GM10248 (cell line): Measurements from ENCODE around the gene PET117.

Source experiments
- CTCF ChIA-PET: fragments of 300-600 bp; sonication (Branson Sonifier 250); formaldehyde crosslinking; extraction: SDS; loops from one replicate; lab custom pipeline; 2021; ENCODE audit warnings: antibody characterized with exemption; lab: Yijun Ruan, JAX
- POLR2A ChIA-PET: fragments of 350-650 bp; sonication (Branson Sonifier 250); formaldehyde crosslinking; extraction: SDS; loops from one replicate; lab custom pipeline; 2020; ENCODE audit warnings: antibody characterized with exemption; lab: Yijun Ruan, JAX
- DNase-seq: peaks from one replicate; pipeline ENCODE4 v3.0.0; 2012; ENCODE audit errors: extremely low spot score
- TF ChIP-seq, protein P1 (sequence below): IDR thresholded peaks from 2 replicates; pipeline ENCODE4 v1.5.1; 2012; ENCODE audit warnings: mild to moderate bottlenecking, low read depth; ENCODE audit errors: extremely low read depth, missing control alignments, control extremely low read depth

Gene PET117

GRCh38 chr20:18190338-18191233 is 52.9 kb downstream of the PET117 start:
- TF ChIP-seq, protein P1, sequence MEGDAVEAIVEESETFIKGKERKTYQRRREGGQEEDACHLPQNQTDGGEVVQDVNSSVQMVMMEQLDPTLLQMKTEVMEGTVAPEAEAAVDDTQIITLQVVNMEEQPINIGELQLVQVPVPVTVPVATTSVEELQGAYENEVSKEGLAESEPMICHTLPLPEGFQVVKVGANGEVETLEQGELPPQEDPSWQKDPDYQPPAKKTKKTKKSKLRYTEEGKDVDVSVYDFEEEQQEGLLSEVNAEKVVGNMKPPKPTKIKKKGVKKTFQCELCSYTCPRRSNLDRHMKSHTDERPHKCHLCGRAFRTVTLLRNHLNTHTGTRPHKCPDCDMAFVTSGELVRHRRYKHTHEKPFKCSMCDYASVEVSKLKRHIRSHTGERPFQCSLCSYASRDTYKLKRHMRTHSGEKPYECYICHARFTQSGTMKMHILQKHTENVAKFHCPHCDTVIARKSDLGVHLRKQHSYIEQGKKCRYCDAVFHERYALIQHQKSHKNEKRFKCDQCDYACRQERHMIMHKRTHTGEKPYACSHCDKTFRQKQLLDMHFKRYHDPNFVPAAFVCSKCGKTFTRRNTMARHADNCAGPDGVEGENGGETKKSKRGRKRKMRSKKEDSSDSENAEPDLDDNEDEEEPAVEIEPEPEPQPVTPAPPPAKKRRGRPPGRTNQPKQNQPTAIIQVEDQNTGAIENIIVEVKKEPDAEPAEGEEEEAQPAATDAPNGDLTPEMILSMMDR = no peak
- ChIA-PET CTCF (no interaction called here), POLR2A (no interaction called here)
- DNase-seq = no peak

GRCh38 chr20:18191306-18191705 is 53.6 kb downstream of the PET117 start:
- TF ChIP-seq, protein P1 = no peak
- no peak for DNase-seq
- ChIA-PET CTCF (no interaction called here), POLR2A (no interaction called here)
